ENCODE results near the gene MICAL3.
"Not testable (repeated sequence)": the region's sequence is repeated elsewhere in the genome, so short reads cannot be mapped to it uniquely, and the experiment has no call there.

MICAL3 gene

GRCh38 chr22:17891481-17892167 lies 132.7 kb downstream of the MICAL3 start:
- no peak for DNase-seq (ENCODE audit: low read depth in 2 of 2)

GRCh38 chr22:17890892-17891291 lies 133.5 kb downstream of the MICAL3 start:
- DNase-seq (ENCODE audit: low read depth in 2 of 2), result no peak

GRCh38 chr22:17890245-17890671 lies 134.1 kb downstream of the MICAL3 start:
- no peak for DNase-seq (ENCODE audit: low read depth in 2 of 2)

- DNase-seq (ENCODE audit: low read depth in 2 of 2), result no peak
Measured at GRCh38 chr22:17888855-17889254, 135.5 kb downstream of the MICAL3 start.

- no peak for DNase-seq (ENCODE audit: low read depth in 2 of 2)
Measured at GRCh38 chr22:17888439-17888838, 135.9 kb downstream of the MICAL3 start.

GRCh38 chr22:17884893-17885292 lies 139.5 kb downstream of the MICAL3 start:
- no peak for DNase-seq (ENCODE audit: low read depth in 2 of 2)

- DNase-seq (ENCODE audit: low read depth in 2 of 2), result no peak
Measured at GRCh38 chr22:17884084-17884483, 140.3 kb downstream of the MICAL3 start.

- no peak for DNase-seq (ENCODE audit: low read depth in 2 of 2)
Measured at GRCh38 chr22:17883356-17883755, 141.0 kb downstream of the MICAL3 start.

- DNase-seq (ENCODE audit: low read depth in 2 of 2), result no peak
Measured at GRCh38 chr22:17882727-17883126, 141.6 kb downstream of the MICAL3 start.

GRCh38 chr22:17882162-17882561 lies 142.2 kb downstream of the MICAL3 start:
- no peak for DNase-seq (ENCODE audit: low read depth in 2 of 2)

- DNase-seq (ENCODE audit: low read depth in 2 of 2), result no peak
Measured at GRCh38 chr22:17881366-17881765, 143.0 kb downstream of the MICAL3 start.

- no peak for DNase-seq (ENCODE audit: low read depth in 2 of 2)
Measured at GRCh38 chr22:17880468-17880867, 143.9 kb downstream of the MICAL3 start.

GRCh38 chr22:17880020-17880419 lies 144.3 kb downstream of the MICAL3 start:
- DNase-seq (ENCODE audit: low read depth in 2 of 2), result no peak

- DNase-seq (ENCODE audit: low read depth in 2 of 2), result peak; percentile 50 to 65
Measured at GRCh38 chr22:17878941-17879340, 145.4 kb downstream of the MICAL3 start.

GRCh38 chr22:17878186-17878694 lies 146.1 kb downstream of the MICAL3 start:
- no peak for DNase-seq (ENCODE audit: low read depth in 2 of 2)

- DNase-seq (ENCODE audit: low read depth in 2 of 2), result not testable (repeated sequence)
Measured at GRCh38 chr22:17876878-17877855, 147.2 kb downstream of the MICAL3 start.

- DNase-seq (ENCODE audit: low read depth in 2 of 2), result no peak
Measured at GRCh38 chr22:17876306-17876831, 148.0 kb downstream of the MICAL3 start.

- DNase-seq (ENCODE audit: low read depth in 2 of 2), result no peak
Measured at GRCh38 chr22:17875631-17876030, 148.7 kb downstream of the MICAL3 start.

GRCh38 chr22:17875156-17875555 lies 149.2 kb downstream of the MICAL3 start:
- no peak for DNase-seq (ENCODE audit: low read depth in 2 of 2)

GRCh38 chr22:17874231-17874905 lies 150.0 kb downstream of the MICAL3 start:
- DNase-seq (ENCODE audit: low read depth in 2 of 2), result no peak

- DNase-seq (ENCODE audit: low read depth in 2 of 2), result no peak
Measured at GRCh38 chr22:17873804-17874203, 150.6 kb downstream of the MICAL3 start.

- no peak for DNase-seq (ENCODE audit: low read depth in 2 of 2)
Measured at GRCh38 chr22:17873116-17873515, 151.2 kb downstream of the MICAL3 start.

Data from fibroblast of skin of left biceps (primary cell).